Globus pallidus (tissue), 1 donor: ENCODE results near the gene ANKRD40.

ENCODE experiments used
- DNase-seq: peaks from one replicate; pipeline ENCODE4 v3.0.0-alpha.2; 2015; ENCODE audit warnings: low spot score

Gene ANKRD40

GRCh38 chr17:50645748-50646682 lies 61.7 kb downstream of the ANKRD40 start:
- no peak for DNase-seq
